Panc1 (cell line): Measurements from ENCODE around the gene TBC1D10B.
"Not testable (repeated sequence)": the region's sequence is repeated elsewhere in the genome, so short reads cannot be mapped to it uniquely, and the experiment has no call there.

Experiments
- POLR2AphosphoS5 ChIP-seq: IDR thresholded peaks from 2 replicates; pipeline ENCODE4 v1.6.1; 2012; ENCODE audit warnings: mild to moderate bottlenecking, low read depth, low read length, moderate library complexity
- SIN3A ChIP-seq: IDR thresholded peaks from 2 replicates; pipeline ENCODE4 v1.6.1; 2012; ENCODE audit warnings: low read depth, mild to moderate bottlenecking, low read length, moderate library complexity, borderline replicate concordance; ENCODE audit not compliant: insufficient read depth
- TCF7L2 ChIP-seq: IDR thresholded peaks from 2 replicates; pipeline ENCODE4 v1.6.1; 2011; ENCODE audit warnings: mild to moderate bottlenecking, low read depth, low read length, inconsistent platforms
- TF ChIP-seq, protein P1 (sequence below): fragments of 450-650 bp; IDR thresholded peaks from 2 replicates; pipeline ENCODE4 v1.5.1; 2017; ENCODE audit warnings: mild to moderate bottlenecking
- TF ChIP-seq, protein P2 (sequence below), 2 experiments: IDR thresholded peaks; 2 replicates each; pipeline ENCODE4 v1.6.1; 2011 to 2012; ENCODE audit warnings: low read depth in 2 of 2, control low read depth in 1 of 2, low read length in 1 of 2, mild to moderate bottlenecking in 1 of 2, moderate library complexity in 1 of 2; ENCODE audit not compliant: insufficient read depth in 1 of 2

DNA sequence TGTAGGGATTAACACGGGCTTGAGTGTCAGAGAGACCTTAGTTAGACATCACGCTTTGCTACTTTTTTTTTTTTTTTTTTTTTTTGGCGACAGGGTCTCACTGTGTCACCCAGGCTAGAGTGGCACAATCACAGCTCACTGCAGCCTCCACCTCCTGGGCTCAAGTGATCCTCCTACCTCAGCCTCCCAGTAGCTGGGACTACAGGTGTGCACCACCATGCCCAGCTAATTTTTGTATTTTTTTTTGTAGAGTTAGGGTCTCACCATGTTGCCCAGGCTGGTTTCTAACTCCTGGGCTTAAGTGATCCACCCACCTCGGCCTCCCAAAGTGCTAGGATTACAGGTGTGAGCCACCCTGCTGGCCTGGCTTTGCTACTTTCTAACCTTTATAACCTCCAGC lies 26.3 kb upstream of the TBC1D10B start:
- TF ChIP-seq, protein P1, sequence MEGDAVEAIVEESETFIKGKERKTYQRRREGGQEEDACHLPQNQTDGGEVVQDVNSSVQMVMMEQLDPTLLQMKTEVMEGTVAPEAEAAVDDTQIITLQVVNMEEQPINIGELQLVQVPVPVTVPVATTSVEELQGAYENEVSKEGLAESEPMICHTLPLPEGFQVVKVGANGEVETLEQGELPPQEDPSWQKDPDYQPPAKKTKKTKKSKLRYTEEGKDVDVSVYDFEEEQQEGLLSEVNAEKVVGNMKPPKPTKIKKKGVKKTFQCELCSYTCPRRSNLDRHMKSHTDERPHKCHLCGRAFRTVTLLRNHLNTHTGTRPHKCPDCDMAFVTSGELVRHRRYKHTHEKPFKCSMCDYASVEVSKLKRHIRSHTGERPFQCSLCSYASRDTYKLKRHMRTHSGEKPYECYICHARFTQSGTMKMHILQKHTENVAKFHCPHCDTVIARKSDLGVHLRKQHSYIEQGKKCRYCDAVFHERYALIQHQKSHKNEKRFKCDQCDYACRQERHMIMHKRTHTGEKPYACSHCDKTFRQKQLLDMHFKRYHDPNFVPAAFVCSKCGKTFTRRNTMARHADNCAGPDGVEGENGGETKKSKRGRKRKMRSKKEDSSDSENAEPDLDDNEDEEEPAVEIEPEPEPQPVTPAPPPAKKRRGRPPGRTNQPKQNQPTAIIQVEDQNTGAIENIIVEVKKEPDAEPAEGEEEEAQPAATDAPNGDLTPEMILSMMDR, result not testable (repeated sequence)
- not testable (repeated sequence) for TF ChIP-seq POLR2AphosphoS5, SIN3A, TCF7L2
- TF ChIP-seq, protein P2, sequence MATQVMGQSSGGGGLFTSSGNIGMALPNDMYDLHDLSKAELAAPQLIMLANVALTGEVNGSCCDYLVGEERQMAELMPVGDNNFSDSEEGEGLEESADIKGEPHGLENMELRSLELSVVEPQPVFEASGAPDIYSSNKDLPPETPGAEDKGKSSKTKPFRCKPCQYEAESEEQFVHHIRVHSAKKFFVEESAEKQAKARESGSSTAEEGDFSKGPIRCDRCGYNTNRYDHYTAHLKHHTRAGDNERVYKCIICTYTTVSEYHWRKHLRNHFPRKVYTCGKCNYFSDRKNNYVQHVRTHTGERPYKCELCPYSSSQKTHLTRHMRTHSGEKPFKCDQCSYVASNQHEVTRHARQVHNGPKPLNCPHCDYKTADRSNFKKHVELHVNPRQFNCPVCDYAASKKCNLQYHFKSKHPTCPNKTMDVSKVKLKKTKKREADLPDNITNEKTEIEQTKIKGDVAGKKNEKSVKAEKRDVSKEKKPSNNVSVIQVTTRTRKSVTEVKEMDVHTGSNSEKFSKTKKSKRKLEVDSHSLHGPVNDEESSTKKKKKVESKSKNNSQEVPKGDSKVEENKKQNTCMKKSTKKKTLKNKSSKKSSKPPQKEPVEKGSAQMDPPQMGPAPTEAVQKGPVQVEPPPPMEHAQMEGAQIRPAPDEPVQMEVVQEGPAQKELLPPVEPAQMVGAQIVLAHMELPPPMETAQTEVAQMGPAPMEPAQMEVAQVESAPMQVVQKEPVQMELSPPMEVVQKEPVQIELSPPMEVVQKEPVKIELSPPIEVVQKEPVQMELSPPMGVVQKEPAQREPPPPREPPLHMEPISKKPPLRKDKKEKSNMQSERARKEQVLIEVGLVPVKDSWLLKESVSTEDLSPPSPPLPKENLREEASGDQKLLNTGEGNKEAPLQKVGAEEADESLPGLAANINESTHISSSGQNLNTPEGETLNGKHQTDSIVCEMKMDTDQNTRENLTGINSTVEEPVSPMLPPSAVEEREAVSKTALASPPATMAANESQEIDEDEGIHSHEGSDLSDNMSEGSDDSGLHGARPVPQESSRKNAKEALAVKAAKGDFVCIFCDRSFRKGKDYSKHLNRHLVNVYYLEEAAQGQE (IDR thresholded peaks at IDR 0.05; ENCODE audit: insufficient read depth in 1 of 2, low read depth in 2 of 2, low read length in 1 of 2), result not testable (repeated sequence)
